Caki2 (cell line): ENCODE data around the gene H19. TPM values are rescaled to one million over a fixed set of nuclear protein-coding genes. Genes with fewer than 3 reads are reported as not detected.

Experiments used
- DNase-seq: peaks from one replicate; pipeline ENCODE4 v3.0.0-alpha.2; 2015; ENCODE audit warnings: low read depth
- in situ Hi-C: cut with HindIII; loops from 2 replicates; pipeline ENCODE4 v1.10.0; 2016; ENCODE audit warnings: low sequenced_read_pairs, low pct_unique_long_range_greater_than_20kb, mixed read lengths
- total RNA-seq: library from RNA; depleted of rRNA; stranded (reverse); fragments of >200 nt; shearing (Covaris generic); gene quantifications from 2 replicates; pipeline ENCODE4 v1.2.3, GENCODE V29; 2014; ENCODE audit warnings: low replicate concordance

H19 gene
- total RNA-seq, 1 experiment from 2014 or later: 5.6 TPM

DNA sequence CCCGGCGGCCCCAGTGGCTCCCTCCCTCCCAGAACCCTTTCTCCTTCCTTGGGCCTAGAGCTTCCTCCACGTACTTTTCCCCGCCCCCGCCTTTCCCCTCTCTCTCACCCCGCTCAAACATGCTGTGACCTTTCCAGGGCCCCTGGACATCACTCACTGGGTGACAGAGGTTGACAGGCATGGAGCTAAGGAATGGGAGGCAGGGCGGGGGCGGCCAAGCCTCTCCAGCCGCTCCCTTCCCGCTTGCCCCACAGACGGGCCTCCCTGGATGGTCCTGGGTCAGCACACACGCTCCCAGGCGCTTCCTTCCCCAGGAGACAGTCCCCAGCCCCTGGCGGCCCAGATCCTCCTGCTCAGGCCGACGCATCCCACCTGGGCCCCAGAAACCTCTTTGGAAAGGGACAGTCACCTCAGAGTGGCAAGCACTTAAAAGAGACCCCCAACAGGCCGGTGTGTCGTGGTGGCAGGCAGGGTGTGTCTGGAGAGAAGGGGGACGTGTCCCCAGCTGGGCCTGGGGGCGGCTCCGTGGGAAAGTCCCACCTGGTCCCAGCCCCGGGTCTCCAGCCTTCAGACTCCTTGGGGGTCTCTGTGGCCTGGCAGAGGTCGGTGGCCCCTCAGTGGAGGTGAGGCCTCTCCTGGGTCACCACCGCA, 8.8 kb downstream of the H19 start:
- DNase-seq: no peak
- in situ Hi-C loops: no loop called here

DNA sequence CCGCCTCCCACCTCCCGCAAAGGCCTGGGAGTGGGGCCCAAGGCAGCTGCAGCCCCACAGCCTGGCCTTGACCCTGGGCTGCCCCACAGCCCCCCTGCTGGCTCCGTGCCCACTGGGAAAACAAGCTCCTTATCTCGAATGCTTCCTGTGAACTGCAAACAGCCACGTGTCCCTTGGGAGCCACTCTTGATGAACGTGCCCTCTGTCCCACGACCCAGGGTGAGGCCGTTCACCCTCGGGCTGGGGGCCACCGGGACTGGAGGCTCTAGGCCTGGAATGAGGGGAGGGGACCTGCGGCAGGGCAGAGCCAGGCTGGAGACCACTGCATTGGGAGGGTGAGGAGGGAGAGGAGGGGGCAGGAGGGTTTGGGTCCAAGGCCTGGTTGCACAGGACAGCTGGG, 9.5 kb downstream of the H19 start:
- in situ Hi-C loops: no loop called here
- DNase-seq: no peak

- no peak for DNase-seq
- in situ Hi-C loops: no loop called here
Measured at GRCh38 chr11:1987024-1987423, 10.6 kb downstream of the H19 start.

- DNase-seq: no peak
- in situ Hi-C loops: no loop called here
Measured at GRCh38 chr11:1983601-1983961, 14.1 kb downstream of the H19 start.

DNA sequence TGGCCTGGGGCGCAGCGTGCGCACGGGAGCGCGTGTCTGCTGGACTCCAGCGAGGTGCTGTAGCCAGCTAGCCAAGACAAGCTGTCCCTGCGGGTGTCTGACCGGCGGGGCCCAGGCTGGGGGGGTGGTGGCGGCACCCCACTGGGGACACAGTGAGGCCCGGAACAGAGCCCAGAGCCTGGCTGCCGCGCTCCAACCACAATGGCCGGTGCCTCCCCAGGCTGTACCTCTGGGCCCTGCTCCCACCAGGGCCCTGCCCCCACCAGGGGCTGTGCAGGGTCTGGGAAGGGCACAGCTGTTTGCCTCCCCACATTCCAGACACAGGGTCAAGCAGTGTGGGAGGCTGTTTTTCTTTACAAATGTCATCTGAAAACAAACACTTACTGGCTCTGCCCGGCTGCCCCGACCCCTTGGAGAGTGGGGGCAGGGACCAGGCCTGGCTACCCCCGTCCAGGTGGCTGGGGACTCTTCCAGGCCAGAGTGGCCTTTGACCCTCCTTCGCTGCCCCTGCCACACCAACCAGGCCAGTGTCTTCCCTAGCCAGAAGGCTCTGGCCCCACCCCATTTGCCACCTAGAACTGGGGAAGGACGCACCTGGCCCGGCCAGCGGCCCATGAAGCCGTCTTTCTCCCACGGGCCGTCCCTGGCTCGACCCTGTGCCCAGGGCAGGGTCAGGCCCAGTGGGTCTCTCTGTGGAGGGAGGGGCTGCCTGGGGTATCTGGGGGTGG, 14.6 kb downstream of the H19 start:
- in situ Hi-C loops: no loop called here
- no peak for DNase-seq

DNA sequence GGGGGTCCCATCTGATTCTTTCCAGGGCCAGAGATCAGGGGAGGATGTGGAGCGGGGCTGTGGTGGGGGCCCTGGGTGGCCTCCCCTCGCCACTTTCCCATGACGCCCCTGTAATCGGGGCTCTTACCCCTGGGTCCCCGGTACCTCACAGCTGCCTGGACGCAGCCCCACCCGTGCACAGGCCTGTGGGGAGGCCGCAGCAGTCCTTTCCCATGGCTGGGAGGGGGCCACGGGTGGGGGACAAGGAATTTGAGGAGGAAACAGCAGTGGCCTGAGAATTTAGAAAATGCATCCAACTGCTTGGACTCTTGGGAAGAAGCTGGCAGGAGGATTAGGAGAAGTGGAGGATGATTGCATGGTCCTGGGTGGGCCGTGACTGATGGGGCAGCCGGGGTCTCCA, 18.0 kb downstream of the H19 start:
- in situ Hi-C loops: no loop called here
- DNase-seq: no peak

DNA sequence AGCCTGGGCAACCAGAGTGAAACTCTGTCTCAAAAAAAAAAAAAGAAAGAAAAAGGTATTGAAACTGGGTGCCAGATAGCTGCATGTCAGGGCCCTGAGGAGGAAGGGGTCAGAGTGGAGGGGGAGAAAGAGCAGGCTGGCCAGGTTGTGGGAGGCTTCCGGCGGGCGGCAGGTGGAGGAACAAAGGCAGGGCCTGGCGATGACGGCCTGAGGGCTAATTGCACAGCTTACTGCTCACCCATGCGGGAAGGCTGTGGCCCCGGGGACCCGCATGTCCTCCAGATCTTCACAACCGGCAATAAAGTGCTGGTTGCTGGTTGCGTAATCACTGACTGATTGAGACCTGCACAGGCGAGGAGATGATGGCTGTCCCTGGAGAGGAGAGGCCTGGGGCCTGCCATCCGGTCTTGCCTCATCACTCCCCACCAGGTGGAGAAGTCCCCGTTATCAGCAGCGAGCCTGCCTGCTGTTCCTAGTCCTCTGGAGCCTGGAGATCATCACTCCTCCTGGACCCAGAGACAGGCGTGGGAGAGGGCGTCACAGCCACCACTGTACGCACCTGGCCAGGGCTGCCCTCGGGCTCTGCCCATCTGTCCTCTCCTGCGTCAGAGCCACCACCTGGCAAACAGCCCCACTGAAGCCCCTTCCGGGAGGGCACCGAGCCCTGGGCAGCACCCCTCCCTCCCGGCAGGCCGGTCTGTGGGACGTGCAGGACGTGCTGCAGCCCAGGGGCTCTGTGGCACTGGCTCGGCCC, 18.7 kb downstream of the H19 start:
- no peak for DNase-seq
- in situ Hi-C loops: no loop called here

DNA sequence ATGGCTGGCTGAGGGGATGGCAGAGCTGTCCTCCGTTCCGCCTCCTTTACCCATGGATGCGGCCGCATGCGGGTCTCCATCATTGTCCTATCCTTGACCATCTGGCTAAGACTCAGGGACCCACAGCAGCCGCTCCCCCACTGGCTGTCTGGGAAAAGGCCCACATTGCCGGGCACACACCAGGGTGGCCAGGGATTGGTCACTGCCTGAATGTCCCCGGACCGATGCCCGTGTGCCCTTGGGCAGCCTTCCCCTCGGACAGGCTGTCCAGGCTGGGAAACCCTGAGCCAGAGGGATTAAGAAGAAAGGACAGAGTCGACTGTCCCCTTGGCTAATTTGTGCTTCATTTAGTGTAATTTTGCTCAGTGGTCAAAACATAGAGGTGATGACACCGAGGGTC, 22.5 kb downstream of the H19 start:
- no peak for DNase-seq
- in situ Hi-C loops: no loop called here

DNA sequence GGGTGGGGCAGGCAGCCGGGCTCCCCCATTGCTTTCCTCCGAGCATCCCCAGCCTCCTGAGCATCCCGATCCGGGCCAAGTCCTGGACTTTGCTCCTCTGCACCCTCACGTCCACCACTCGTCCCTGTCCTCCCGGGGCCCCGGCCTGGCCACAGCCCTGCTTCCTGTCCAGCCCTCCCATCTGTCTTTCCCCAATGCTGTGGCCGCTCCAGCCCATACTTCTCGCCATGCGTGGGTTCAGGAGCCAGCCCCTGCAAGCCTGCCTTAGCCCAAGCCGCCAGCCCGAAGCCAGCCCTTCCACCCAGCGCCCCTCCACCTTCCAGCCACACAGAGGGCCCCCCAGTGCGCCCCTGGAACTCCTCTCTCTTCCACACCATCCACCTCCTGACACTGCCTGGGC, 26.7 kb downstream of the H19 start:
- no peak for DNase-seq
- in situ Hi-C loops: no loop called here

GRCh38 chr11:1969776-1970175, 27.9 kb downstream of the H19 start:
- in situ Hi-C loops: no loop called here
- DNase-seq: no peak

GRCh38 chr11:1969035-1969434, 28.6 kb downstream of the H19 start:
- in situ Hi-C loops: no loop called here

DNA sequence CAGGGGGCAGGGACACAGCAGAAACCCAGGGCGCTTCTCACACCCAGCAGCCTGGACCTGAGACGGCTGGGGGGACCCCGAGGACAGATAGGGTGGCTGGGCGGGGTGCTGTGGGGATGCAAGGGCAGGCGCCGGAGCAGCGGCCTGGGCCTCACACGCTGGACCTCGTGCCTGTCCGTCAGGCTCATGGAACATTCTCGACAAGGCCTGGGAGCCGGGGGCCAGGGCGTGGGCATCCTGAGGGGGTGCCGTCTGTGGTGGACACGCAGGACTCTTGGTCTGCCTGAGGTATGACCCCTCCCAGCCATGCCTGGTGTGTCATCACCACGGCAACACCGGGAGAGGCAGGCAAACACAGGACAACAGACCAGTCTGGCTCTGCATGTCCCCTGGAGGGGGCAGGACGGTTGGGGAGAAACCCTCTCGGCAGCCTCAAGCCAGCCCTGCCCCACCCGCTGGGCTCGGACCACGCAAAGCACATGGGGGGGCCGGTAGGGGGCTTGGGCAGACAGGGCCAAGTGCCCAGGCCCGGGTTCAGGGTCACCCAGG, 29.1 kb downstream of the H19 start:
- in situ Hi-C loops: no loop called here
- DNase-seq: no peak

More at GRCh38 chr11:1969035-1969434, 28.6 kb downstream of the H19 start:
- no peak for DNase-seq

GRCh38 chr11:1967641-1968225, 29.9 kb downstream of the H19 start:
- DNase-seq: no peak
- in situ Hi-C loops: no loop called here

DNA sequence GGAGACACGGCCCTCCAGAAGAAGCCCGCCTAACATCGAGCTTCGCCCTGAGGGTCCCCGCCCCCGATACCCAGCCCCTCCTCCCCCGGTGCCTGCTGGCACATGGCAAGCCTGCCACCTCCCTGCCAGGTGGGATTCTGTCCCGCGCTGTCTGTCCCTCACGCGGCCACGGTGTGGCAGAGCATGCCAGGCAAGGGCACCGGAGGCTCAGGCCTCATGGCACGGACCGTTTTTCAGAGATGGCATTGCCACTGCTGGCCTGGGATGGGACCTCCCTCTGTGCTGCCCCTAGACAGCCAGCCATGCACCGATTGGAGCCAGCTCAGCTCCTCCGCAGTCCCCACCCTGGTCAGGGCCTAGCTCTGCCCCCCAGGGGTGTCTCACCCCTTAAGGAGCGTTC, 31.1 kb downstream of the H19 start:
- DNase-seq: no peak
- in situ Hi-C loops: no loop called here

- DNase-seq: no peak
- in situ Hi-C loops: no loop called here
Measured at GRCh38 chr11:1964955-1965354, 32.7 kb downstream of the H19 start.

DNA sequence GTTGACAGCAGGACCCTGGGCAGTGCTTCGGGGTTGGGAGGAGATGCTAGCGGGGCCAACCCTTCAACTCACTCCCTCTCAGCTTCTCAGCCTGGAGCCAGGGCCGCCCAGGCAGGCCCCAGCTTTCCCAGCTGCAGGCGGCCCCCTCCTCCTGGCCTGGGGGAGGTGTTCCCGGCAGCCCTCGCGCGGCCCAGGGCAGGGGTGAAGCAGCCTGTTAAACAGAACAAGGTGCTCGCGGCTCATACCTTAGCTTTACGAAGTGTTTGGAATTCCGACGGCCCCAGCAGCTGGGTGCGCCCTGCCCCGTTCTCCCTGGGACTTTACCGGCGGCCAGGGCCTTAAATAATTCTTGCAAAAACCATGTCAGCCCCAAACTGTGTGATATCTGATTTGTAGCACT, 33.3 kb downstream of the H19 start:
- no peak for DNase-seq
- in situ Hi-C loops: no loop called here

DNA sequence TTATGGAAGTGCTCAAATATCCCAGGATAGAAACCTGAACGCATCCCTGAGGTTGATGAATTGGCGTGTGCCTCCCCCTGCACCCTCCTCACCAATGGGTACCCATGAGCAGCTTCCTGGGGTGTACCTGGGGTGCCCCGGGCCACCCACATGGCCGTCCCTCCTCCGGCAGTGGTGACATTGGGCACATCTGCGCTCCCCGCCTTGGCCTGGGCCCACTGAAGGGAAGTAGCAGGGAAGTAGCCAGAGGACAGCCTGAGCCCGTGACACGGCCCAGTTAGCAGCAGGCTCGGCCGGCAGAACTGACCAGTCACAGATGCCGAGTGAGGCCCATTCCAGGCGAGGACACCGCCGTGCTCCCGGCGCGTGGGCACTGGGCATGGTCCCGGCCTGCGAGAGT, 33.8 kb downstream of the H19 start:
- in situ Hi-C loops: no loop called here
- no peak for DNase-seq

DNA sequence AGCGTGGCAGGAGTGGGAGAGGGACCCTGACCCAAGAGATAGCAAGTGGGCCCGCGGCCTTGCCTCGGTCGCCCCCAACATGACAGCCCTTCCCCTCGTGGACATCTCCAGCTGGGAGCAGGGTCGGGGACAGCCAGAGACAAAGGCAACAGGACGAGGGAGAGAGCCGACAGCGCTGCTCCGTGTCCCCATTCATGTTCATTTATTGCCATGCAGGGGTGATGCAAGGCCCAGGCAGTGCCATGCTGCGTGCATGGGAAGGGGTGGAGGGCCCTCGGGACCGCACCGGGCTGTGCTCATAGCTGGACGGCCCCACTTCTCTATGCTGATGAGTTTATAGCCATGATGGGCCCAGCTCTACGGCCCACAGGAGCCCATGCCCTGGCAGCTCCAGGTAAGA, 37.9 kb downstream of the H19 start:
- DNase-seq: no peak
- in situ Hi-C loops: no loop called here

DNA sequence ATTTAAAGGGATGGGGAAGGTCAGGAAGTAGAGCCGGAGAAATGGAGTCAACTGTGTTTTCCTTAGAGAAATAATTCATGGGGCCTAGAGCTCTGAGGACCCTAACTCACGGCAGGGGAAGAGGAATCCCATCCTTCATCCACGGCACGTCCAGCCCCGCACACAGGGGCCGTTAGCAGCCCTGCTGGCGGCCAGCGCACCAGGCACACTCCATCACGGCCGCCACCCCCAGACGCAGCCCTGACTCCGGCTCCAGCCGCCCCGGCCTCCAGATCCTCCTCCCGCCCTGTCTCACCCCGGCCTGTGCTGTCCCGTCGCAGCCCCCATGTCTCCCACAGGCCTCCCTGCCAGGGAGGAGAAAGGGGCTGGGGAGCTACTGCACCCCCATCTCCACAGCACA, 39.3 kb downstream of the H19 start:
- in situ Hi-C loops: no loop called here
- no peak for DNase-seq
